GM18520 (cell line): ENCODE measurements around the gene CBX2.

Experiments
- ATAC-seq: cut with Tn5 transposase; IDR thresholded peaks from one replicate; pipeline ENCODE4 v1.9.1; 2021; ENCODE audit not compliant: unreplicated experiment

CBX2 gene

DNA sequence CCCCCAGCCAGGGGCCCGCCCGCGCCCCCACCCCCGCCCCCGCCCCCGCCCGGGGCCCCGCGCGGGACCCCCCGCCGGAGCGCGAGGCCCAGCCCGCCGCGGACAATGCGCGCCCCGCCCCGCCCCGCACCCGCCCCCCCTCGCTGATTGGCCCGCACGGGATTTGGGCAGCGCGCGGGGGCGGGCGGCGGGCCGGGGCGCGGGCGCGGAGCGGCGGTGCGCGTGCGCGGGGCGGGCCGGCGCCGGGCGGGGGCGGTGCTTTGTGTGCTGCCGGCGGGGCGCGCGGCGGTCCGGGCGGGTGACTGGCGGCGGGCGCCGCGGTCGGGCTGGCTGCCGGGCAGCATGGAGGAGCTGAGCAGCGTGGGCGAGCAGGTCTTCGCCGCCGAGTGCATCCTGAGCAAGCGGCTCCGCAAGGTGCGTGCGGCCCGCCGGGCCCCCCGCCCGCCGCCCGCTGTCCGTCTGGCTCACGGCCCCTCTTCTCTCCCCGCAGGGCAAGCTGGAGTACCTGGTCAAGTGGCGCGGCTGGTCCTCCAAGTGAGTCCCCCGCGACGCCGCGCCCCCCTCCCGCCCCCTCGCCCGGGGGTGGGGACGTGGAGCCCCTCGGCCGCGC lies at the start of gene CBX2:
TSS of gene CBX2 (plus strand) at position 255 of the 610 bp plus-strand sequence. CDS start at position 343, 88 bp downstream.
- no peak for ATAC-seq

DNA sequence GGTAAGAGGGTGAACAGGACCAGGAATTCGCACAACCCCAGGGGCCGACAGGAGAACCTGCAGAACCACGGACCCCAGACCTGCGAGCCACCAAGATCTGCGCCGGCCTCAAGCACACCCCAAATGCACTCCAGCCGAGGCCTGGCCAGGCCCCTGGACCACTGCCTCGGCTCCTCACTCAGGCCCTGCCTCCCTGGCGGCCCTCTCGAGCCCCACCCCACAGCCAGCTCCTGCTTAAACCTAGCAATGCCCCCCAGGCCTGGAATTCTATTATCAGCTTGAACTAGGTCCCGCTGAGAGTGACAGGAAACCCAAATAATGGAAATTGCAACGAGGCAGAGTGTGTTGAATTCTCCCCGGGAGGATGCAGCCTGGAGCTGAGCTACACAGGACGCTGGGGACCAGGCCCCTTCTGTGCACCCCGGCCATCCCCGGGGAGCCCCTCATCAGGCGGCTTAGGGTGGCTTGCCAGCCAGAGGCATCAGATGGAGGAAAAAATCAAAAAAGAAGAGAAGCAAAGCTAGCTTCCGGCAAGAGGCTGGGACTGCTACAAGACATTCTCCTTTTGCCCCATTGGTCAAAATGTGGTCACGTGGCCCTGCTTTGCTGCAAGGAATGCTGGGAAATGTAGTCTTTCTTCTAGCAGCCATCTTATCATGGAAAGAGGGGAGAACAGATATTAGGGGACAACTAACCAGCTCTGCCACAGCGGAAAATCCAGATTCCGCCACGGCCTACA lies 49.6 kb upstream of the CBX2 start:
- no peak for ATAC-seq

GRCh38 chr17:79728908-79729471 lies 49.0 kb upstream of the CBX2 start:
- ATAC-seq: no peak

- no peak for ATAC-seq
These were observed 48.2 kb upstream of the CBX2 start for GRCh38 chr17:79729761-79730160.

DNA sequence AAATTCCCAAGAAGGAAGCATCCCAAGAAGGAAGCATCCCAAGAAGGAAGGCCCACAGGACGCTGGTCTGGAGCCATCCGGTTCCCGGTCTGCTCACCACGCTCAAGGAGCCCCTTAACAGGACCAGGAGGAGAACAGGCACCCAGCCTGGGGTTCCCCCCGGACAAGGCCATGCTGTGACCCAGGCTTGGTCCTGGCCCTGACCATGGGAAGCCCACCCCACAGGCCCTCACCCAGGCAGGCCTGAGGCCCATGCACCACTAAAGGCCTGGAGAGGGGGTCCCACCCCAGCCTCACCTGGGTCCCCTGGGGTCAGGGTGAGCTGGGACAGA lies 47.5 kb upstream of the CBX2 start:
- ATAC-seq: no peak

- no peak for ATAC-seq
These were observed 47.0 kb upstream of the CBX2 start, which contains the start of gene ENPP7 for GRCh38 chr17:79730769-79731483. Gene ENPP7, plus strand, starts transcription at chr17:79730943. Its CDS starts 197 bp downstream, at chr17:79731140.

GRCh38 chr17:79732254-79732653 lies 45.7 kb upstream of the CBX2 start:
- ATAC-seq: no peak

DNA sequence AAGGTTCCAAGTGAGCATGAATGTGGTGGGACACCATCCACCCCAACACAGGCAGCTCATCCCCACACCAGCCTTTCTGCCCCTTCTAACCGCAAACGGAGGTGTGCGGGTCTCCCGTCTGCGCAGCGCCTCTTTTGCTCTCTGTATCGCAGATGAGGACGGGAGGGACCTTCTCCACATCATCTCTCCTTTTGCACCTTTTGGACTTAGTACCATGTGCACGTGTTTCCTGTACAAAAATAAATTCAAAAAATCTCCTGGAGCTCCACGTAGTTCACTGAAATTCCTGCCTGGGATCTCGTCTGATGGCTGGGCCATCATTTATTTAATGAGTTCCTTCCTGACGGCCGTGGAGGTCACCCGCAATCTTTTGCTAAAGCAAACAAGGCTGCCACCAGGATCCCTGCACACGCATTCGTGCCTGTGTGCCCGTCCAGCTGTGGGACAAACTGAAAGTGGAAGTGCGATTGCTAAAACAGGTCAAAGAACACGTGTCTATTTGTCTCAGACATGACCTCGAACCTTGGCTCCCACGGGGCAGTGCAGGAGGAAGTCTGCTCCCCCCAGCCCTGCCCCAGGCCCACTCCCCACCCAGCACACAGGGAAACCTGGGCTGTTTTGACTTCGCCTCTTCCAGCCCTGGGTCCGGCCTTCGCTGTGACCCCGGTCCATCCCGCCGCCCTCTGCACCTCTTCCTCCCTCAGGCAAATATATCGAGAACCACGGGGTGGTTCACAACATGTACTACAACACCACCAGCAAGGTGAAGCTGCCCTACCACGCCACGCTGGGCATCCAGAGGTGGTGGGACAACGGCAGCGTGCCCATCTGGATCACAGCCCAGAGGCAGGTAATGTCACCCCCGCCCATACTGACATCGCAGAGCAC lies 44.9 kb upstream of the CBX2 start:
- ATAC-seq: no peak

- ATAC-seq: no peak
These were observed 44.3 kb upstream of the CBX2 start for GRCh38 chr17:79733692-79734070.

- no peak for ATAC-seq
These were observed 42.9 kb upstream of the CBX2 start for GRCh38 chr17:79735096-79735495.

- no peak for ATAC-seq
These were observed 40.7 kb upstream of the CBX2 start for GRCh38 chr17:79737046-79737921.

- ATAC-seq: no peak
These were observed 39.9 kb upstream of the CBX2 start for GRCh38 chr17:79737922-79738578.

DNA sequence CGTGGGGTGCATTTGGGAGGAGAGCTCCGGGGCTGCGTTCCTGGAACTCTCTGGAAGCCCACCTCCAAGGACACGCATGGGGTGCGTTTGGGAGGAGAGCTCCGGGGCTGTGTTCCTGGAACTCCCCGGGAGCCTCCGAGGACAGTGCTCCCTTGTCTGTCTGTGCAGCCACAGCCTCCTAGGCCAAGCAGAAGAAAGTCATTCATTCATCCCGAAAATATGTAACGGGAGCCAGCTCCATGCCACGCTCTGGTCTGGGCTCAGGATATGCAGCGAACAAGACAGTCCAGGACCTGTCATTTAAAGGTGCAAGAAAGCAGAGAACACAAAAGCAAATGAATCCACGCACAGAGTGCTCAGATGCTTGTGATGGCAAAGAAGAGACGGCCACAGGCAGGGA lies 39.3 kb upstream of the CBX2 start:
- no peak for ATAC-seq

- ATAC-seq: no peak
These were observed 38.5 kb upstream of the CBX2 start for GRCh38 chr17:79739148-79740062.

DNA sequence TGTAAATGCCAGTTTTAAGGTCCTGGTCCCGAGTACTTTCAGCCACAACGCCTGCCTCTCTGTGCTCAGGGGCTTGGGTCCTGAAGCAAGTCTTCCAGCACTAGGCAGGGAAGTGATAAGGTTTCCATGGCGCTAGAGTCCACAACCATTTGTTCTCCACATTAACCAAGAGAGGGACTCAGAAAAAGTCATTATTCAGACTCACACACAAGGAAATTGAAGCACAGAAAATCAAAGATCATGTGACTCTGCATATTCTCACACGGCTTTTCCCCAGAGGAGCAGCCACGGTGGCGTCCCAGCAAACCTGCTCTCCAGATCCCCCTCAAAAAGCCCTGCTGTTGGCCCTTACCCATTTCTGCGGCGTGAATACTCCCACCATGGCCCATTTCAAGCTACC lies 37.5 kb upstream of the CBX2 start:
- ATAC-seq: no peak

GRCh38 chr17:79741401-79741750 lies 36.6 kb upstream of the CBX2 start:
- ATAC-seq: no peak

- no peak for ATAC-seq
These were observed 36.0 kb upstream of the CBX2 start for GRCh38 chr17:79741751-79742588.

DNA sequence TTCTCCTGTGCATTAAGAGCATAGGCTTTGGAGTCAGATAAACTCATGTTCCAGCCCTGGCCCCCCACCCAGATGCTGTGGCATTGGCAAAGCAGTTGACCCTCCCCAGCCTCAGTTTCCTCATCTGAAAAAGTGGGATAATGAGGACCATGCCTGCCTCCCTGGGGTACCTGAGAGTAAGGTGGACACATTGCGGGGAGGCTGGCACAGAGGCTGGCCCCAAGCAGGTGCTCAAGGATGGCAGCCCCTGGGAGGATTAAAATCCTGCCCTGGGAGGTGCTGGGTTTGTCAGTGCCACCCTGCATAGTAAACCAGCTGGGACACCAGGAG lies 35.4 kb upstream of the CBX2 start:
- no peak for ATAC-seq
